ENCODE data around the gene ARHGAP44. TPM values are rescaled to one million over a fixed set of nuclear protein-coding genes. Genes with fewer than 3 reads are reported as not detected.

The ARHGAP44 gene
- total and polyA plus RNA-seq, 2 of the 4 experiments (the other 2 are of a cell fraction), result 0.54 to 1.0 TPM

DNA sequence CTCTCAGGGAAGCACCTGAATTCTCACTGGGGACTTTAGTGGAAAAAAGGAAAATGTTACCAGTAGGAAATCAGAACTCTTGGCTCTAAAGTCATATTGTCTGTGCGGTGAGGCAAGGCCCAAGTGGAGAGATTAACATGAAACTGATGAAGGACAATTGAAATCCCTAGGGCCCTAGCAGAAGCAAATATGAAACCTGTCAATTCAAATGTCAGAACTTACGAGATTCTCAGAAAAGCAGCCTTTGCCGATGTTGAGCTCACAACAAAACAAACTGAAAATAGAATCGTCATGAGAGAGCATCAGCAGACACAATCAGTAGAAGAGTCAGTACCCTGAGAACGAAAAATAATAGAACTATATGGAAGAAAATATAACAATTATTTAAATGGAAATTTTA is 119.7 kb downstream of the ARHGAP44 start:
- Histone ChIP-seq H3K14ac (replicated peaks; ENCODE audit: low read depth, low read length) (no peak overlapping the region), H4K20me1 (ENCODE audit: insufficient read depth, low read length) (no peaks in the 10 kb centered on the region), H3K9me1 (ENCODE audit: insufficient read depth, low read length) (no peaks in the 10 kb centered on the region), H3K36me3 (ENCODE audit: control insufficient read depth, insufficient read depth, low read length) (no peaks in the 10 kb centered on the region), H2AFZ (replicated peaks; ENCODE audit: low read length, poor library complexity) (no peak overlapping the region), H4K5ac (ENCODE audit: low read depth, low read length) (no peak overlapping the region), H4K91ac (ENCODE audit: insufficient read depth, low read depth, low read length) (no peak overlapping the region), H3K27me3 (ENCODE audit: control insufficient read depth, insufficient read depth, low read length) (no peaks in the 10 kb centered on the region), H2BK20ac (ENCODE audit: low read depth, low read length) (no peak overlapping the region), H3K4me2 (ENCODE audit: low read depth, low read length) (no peak overlapping the region), H3K23ac (ENCODE audit: low read depth, low read length) (no peak overlapping the region), H2AK9ac (replicated peaks; ENCODE audit: low read depth, low read length, poor library complexity) (no peak overlapping the region), H2BK5ac (ENCODE audit: low read depth, low read length, poor library complexity, severe bottlenecking) (no peak overlapping the region), H4K8ac (ENCODE audit: low read depth in 2 of 2, low read length in 2 of 2) (no peak overlapping the region), H3K9ac (ENCODE audit: low read depth, low read length) (no peak overlapping the region), H3K9me3 (ENCODE audit: control insufficient read depth, insufficient read depth, low read length) (no peaks in the 10 kb centered on the region), H2BK120ac (ENCODE audit: low read depth, low read length) (no peak overlapping the region), H2BK15ac (ENCODE audit: low read depth, low read length) (no peak overlapping the region), H3K4ac (ENCODE audit: low read depth, low read length) (no peak overlapping the region), H3K4me1 (ENCODE audit: control insufficient read depth, insufficient read depth, low read length) (no peaks in the 10 kb centered on the region), H3K56ac (ENCODE audit: extremely low read depth, insufficient read depth, low read length) (no peak overlapping the region), H3K18ac (ENCODE audit: low read depth, low read length) (no peak overlapping the region), H3K79me1 (ENCODE audit: low read depth in 1 of 2, low read length in 2 of 2) (no peaks in the 10 kb centered on the region), H3K27ac (ENCODE audit: insufficient read depth, low read length) (no peak overlapping the region), H2AK5ac (ENCODE audit: low read depth, low read length) (no peak overlapping the region), H3K4me3 (ENCODE audit: insufficient read depth, low read depth, low read length) (no peak overlapping the region)
- no CpG with 5 or more reads among the region's 5 CpGs for WGBS, 2 experiments (ENCODE audit: extremely low coverage in 2 of 2, insufficient read length in 1 of 2)
- no peak for ATAC-seq (ENCODE audit: low read depth)
- in situ Hi-C loops (cut with MboI; ENCODE audit: low sequenced_read_pairs), result loop anchor here (25.0 kb wide), 1 partner anchor 97 kb away; no protein-coding TSS in a partner anchor
- TF ChIP-seq, protein P1, sequence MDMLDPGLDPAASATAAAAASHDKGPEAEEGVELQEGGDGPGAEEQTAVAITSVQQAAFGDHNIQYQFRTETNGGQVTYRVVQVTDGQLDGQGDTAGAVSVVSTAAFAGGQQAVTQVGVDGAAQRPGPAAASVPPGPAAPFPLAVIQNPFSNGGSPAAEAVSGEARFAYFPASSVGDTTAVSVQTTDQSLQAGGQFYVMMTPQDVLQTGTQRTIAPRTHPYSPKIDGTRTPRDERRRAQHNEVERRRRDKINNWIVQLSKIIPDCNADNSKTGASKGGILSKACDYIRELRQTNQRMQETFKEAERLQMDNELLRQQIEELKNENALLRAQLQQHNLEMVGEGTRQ (IDR thresholded peaks at IDR 0.05; ENCODE audit: low read depth, low read length), result no peak
- TF ChIP-seq, protein P2, sequence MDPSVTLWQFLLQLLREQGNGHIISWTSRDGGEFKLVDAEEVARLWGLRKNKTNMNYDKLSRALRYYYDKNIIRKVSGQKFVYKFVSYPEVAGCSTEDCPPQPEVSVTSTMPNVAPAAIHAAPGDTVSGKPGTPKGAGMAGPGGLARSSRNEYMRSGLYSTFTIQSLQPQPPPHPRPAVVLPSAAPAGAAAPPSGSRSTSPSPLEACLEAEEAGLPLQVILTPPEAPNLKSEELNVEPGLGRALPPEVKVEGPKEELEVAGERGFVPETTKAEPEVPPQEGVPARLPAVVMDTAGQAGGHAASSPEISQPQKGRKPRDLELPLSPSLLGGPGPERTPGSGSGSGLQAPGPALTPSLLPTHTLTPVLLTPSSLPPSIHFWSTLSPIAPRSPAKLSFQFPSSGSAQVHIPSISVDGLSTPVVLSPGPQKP (IDR thresholded peaks at IDR 0.05; ENCODE audit: borderline replicate concordance, low read depth, low read length), result no peak
- TF ChIP-seq RCOR1 (IDR thresholded peaks at IDR 0.05; ENCODE audit: insufficient replicate concordance, low read length), result no peak
- TF ChIP-seq, protein P3, sequence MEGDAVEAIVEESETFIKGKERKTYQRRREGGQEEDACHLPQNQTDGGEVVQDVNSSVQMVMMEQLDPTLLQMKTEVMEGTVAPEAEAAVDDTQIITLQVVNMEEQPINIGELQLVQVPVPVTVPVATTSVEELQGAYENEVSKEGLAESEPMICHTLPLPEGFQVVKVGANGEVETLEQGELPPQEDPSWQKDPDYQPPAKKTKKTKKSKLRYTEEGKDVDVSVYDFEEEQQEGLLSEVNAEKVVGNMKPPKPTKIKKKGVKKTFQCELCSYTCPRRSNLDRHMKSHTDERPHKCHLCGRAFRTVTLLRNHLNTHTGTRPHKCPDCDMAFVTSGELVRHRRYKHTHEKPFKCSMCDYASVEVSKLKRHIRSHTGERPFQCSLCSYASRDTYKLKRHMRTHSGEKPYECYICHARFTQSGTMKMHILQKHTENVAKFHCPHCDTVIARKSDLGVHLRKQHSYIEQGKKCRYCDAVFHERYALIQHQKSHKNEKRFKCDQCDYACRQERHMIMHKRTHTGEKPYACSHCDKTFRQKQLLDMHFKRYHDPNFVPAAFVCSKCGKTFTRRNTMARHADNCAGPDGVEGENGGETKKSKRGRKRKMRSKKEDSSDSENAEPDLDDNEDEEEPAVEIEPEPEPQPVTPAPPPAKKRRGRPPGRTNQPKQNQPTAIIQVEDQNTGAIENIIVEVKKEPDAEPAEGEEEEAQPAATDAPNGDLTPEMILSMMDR (conservative IDR thresholded peaks at IDR 0.05; ENCODE audit: low read depth, low read length), result no peak
- TF ChIP-seq SMC3 (IDR thresholded peaks at IDR 0.05; ENCODE audit: low read depth, low read length), result no peak
- no peak for TF ChIP-seq MAFK (IDR thresholded peaks at IDR 0.05; ENCODE audit: low read depth, low read length)
- no peak for TF ChIP-seq CHD1 (IDR thresholded peaks at IDR 0.05; ENCODE audit: low read depth, low read length)
- no peak for TF ChIP-seq RAD21 (IDR thresholded peaks at IDR 0.05; ENCODE audit: low read length)
- no peak for TF ChIP-seq MAZ (IDR thresholded peaks at IDR 0.05; ENCODE audit: borderline replicate concordance, low read depth, low read length)
- TF ChIP-seq NFE2L2 (IDR thresholded peaks at IDR 0.05; ENCODE audit: low read depth, low read length), result no peak
- TF ChIP-seq POLR2A (IDR thresholded peaks at IDR 0.05; ENCODE audit: low read depth, low read length), result no peak
- no peak for TF ChIP-seq MXI1 (IDR thresholded peaks at IDR 0.05; ENCODE audit: borderline replicate concordance, low read depth, low read length)
- no peak for TF ChIP-seq RFX5 (IDR thresholded peaks at IDR 0.05; ENCODE audit: low read depth, low read length)
- dilution Hi-C loops (cut with HindIII; ENCODE audit: low sequenced_read_pairs, unreplicated experiment), result no loop called here
- ChIA-PET POLR2A (ENCODE audit: unreplicated experiment) (no interaction called here), CTCF (no interaction called here)
- no peak for DNase-seq
- intact Hi-C loops (cut with micrococcal nuclease), result no loop called here
- BruUV-seq (replicated peaks), result no TSS peak

Data from IMR-90 (cell line).